Measurements from ENCODE around the gene GATB.

Gene GATB

DNA sequence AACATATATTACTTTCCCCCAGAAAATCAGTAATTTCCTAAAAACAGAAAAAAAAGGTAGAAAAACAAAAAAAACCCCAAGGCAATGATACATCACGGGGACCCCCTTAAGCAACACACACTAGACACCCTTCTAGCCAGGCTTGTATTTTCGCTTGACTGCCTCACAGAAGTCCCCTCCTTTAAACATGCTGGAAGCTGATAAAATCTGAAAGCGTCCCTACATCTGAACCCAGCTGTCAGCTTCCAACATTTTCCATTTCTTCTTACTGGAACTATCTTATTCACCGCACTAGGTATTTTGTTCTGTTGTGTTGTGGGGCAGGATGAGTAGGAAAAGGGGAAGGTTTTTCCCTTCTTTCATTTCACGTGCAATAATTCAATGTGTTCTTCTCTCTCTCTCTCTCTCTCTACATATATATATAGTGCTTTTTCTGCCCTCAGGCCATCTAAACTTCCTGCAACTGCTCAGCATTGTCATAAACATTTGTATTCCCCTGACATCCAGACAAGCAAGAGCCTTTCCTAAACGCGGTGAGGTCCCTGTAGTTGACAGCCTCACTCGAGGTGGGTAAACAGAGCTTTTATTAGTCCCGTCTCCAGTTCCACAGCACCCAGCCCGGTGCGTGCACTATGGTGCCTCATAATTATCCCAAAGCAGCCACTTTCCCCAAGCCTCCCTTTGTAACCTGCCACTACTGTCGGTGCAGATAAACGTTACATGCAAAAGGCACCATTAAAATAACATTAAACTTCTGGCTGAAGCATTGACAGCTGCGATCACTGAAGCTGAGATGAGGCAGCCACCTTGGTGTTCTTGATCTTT is 82.5 kb downstream of the GATB start:
- Histone ChIP-seq H3K4me3 (ENCODE audit: low read length) (no peak overlapping the region), H3K4me1 (ENCODE audit: control insufficient read depth, low read depth, low read length) (peaks cover 4% of the 10 kb centered on the region), H3K9me3 (ENCODE audit: control insufficient read depth, low read depth, low read length) (no peaks in the 10 kb centered on the region), H3K36me3 (ENCODE audit: control insufficient read depth, low read depth, low read length) (no peaks in the 10 kb centered on the region), H3K27me3 (ENCODE audit: control insufficient read depth, insufficient read depth, low read length) (no peaks in the 10 kb centered on the region), H3K9ac (ENCODE audit: low read length) (no peak overlapping the region), H3K27ac (ENCODE audit: low read length) (no peak overlapping the region)

GRCh38 chr4:151677193-151677592 is 83.6 kb downstream of the GATB start:
- no peak overlapping the region for H3K27ac ChIP-seq (ENCODE audit: low read length)
- no peak overlapping the region for H3K4me3 ChIP-seq (ENCODE audit: low read length)
- no peaks in the 10 kb centered on the region for H3K27me3 ChIP-seq (ENCODE audit: control insufficient read depth, insufficient read depth, low read length)
- peaks cover 4% of the 10 kb centered on the region for H3K4me1 ChIP-seq (ENCODE audit: control insufficient read depth, low read depth, low read length)
- H3K9me3 ChIP-seq (ENCODE audit: control insufficient read depth, low read depth, low read length), result no peaks in the 10 kb centered on the region
- H3K36me3 ChIP-seq (ENCODE audit: control insufficient read depth, low read depth, low read length), result no peaks in the 10 kb centered on the region
- no peak overlapping the region for H3K9ac ChIP-seq (ENCODE audit: low read length)

DNA sequence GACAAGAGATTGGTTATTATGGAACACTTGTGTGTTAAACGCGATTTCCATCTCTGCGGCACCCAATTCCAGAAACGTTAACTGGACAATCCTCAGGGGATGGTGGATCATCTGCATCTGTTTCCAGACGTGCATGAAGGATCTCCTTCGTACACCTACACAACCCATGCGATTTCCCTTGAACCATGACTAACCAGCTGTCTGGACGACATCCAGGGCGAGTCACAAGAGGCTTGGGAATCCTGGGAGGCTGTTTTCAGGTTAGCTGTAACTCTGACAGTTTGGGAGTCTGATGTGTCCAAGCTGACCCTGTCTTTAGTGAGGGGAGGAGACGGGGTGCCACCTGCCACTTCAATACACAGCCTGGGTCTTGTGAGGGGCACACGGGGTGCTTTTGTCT is 84.5 kb downstream of the GATB start:
- Histone ChIP-seq H3K27ac (ENCODE audit: low read length) (no peak overlapping the region), H3K4me1 (ENCODE audit: control insufficient read depth, low read depth, low read length) (peaks cover 4% of the 10 kb centered on the region)

DNA sequence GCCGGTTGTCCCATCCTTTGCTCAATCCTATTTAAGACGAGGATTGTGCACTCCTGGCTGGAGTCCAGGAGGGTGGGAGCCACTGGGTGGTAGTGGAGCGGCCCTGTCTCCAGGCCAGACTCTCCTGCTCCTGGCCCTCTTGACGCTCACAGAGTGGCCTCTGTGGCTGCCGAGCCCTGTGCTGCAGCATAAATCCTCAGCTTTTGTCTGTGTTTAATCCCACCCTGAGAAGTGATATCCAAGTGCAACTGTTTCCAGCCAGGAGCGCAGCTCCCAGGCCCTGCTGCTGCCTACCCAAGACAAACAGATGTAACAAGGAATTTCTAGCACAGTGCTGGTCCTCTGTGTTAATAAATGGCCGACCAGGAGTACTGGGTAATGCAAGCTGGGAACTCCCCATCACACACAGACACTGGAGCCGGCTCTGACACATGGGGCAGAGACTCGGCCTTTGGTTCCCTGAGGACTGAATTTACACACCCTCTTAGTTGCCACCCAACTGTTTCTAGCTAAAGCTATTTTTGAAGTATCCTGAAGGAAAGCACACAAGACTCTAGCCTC is 85.3 kb downstream of the GATB start:
- Histone ChIP-seq H3K9ac (ENCODE audit: low read length) (no peak overlapping the region), H3K9me3 (ENCODE audit: control insufficient read depth, low read depth, low read length) (no peaks in the 10 kb centered on the region), H3K36me3 (ENCODE audit: control insufficient read depth, low read depth, low read length) (no peaks in the 10 kb centered on the region), H3K4me3 (ENCODE audit: low read length) (no peak overlapping the region), H3K4me1 (ENCODE audit: control insufficient read depth, low read depth, low read length) (peaks cover 4% of the 10 kb centered on the region), H3K27ac (ENCODE audit: low read length) (no peak overlapping the region), H3K27me3 (ENCODE audit: control insufficient read depth, insufficient read depth, low read length) (no peaks in the 10 kb centered on the region)

More for the DNA sequence above, 84.5 kb downstream of the GATB start:
- Histone ChIP-seq H3K9ac (ENCODE audit: low read length) (no peak overlapping the region), H3K4me3 (ENCODE audit: low read length) (no peak overlapping the region), H3K9me3 (ENCODE audit: control insufficient read depth, low read depth, low read length) (no peaks in the 10 kb centered on the region), H3K36me3 (ENCODE audit: control insufficient read depth, low read depth, low read length) (no peaks in the 10 kb centered on the region), H3K27me3 (ENCODE audit: control insufficient read depth, insufficient read depth, low read length) (no peaks in the 10 kb centered on the region)

DNA sequence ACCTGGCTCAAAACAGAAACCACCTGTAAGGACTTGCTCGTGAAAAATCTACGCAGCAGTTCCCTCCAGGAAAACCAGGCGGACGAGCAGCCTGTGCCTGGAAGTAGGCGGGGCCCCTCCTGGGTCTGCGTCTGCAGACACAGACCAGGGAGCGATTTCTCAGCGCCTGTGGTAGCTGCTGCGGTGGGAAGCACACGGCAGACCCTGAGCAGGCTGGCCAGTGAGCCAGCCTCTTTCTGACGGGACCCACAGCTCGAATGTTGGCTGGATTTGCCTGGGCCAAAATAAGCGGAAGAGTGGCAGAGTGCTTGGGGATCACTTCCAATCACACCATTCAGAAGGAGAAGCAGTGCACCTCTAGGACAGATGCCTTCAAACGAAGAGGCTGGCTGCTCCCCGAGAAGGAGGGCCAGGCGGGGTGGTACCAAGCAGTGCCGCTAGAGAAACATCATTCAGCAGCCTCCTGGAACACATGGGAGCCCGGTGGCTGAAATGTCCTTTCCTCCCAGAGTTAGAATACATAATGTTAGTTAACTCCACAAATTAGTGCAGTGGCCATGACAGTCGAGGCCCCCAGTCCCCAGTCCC is 85.9 kb downstream of the GATB start:
- Histone ChIP-seq H3K9me3 (ENCODE audit: control insufficient read depth, low read depth, low read length) (no peaks in the 10 kb centered on the region), H3K36me3 (ENCODE audit: control insufficient read depth, low read depth, low read length) (no peaks in the 10 kb centered on the region), H3K4me3 (ENCODE audit: low read length) (no peak overlapping the region), H3K27me3 (ENCODE audit: control insufficient read depth, insufficient read depth, low read length) (no peaks in the 10 kb centered on the region), H3K9ac (ENCODE audit: low read length) (no peak overlapping the region), H3K27ac (ENCODE audit: low read length) (no peak overlapping the region), H3K4me1 (ENCODE audit: control insufficient read depth, low read depth, low read length) (peaks cover 4% of the 10 kb centered on the region)

DNA sequence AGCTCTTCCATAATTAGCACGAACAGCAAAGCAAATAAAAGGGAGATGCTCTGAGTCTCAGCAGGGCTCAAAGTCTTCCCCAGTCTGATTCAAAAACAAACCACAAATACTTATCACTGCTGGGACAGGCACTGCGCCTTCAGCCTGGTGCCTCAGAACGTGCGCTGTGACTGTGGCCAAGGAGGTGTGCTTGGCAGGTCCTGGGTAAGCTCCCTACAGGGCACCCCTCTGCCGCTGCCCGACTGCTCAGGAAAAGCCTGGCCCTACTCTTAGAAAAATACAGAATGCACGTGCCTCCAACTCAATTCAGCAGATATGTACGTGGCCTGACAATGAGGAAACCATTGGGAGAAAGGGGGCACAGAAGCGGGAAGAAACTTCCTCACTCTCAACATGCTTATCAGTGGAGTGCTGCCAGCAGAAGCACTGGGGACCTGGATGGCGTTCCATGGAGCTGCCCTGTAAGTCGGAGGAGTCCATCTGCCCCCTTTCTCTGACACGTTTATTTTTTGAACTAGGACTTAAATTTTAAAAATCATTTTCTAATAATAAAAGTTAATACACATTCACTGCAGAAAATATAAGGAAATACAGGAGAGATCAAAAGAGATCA is 86.8 kb downstream of the GATB start:
- Histone ChIP-seq H3K4me3 (ENCODE audit: low read length) (no peak overlapping the region), H3K27ac (ENCODE audit: low read length) (no peak overlapping the region), H3K9me3 (ENCODE audit: control insufficient read depth, low read depth, low read length) (no peaks in the 10 kb centered on the region), H3K27me3 (ENCODE audit: control insufficient read depth, insufficient read depth, low read length) (no peaks in the 10 kb centered on the region), H3K4me1 (ENCODE audit: control insufficient read depth, low read depth, low read length) (peaks cover 4% of the 10 kb centered on the region), H3K9ac (ENCODE audit: low read length) (no peak overlapping the region), H3K36me3 (ENCODE audit: control insufficient read depth, low read depth, low read length) (no peaks in the 10 kb centered on the region)

DNA sequence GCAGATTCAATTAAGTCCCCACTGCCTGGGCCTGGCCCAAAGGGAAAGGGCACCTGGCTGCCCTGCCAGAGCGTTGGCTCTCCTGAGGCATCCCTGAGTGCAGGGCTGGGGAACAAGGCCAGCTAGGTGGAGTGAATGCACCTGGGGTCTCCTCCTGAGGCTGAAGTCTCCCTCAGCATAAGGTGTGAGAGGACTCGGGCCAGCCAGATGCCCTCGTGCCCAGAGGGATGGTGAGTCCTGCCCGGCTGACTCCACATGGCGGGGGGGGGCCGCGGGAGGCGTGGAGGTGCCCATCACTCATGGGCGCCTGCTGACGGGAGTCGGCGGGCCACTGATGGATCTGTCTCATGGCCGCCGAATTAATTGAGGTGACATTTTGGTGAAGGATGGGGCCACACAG is 87.8 kb downstream of the GATB start:
- peaks cover 4% of the 10 kb centered on the region for H3K4me1 ChIP-seq (ENCODE audit: control insufficient read depth, low read depth, low read length)

GRCh38 chr4:151671541-151672059 is 89.2 kb downstream of the GATB start:
- H3K27ac ChIP-seq (ENCODE audit: low read length), result no peak overlapping the region
- no peak overlapping the region for H3K9ac ChIP-seq (ENCODE audit: low read length)
- no peak overlapping the region for H3K4me3 ChIP-seq (ENCODE audit: low read length)
- H3K27me3 ChIP-seq (ENCODE audit: control insufficient read depth, insufficient read depth, low read length), result no peaks in the 10 kb centered on the region
- no peaks in the 10 kb centered on the region for H3K9me3 ChIP-seq (ENCODE audit: control insufficient read depth, low read depth, low read length)
- H3K4me1 ChIP-seq (ENCODE audit: control insufficient read depth, low read depth, low read length), result peaks cover 4% of the 10 kb centered on the region
- H3K36me3 ChIP-seq (ENCODE audit: control insufficient read depth, low read depth, low read length), result no peaks in the 10 kb centered on the region

More for the DNA sequence above, 87.8 kb downstream of the GATB start:
- Histone ChIP-seq H3K9me3 (ENCODE audit: control insufficient read depth, low read depth, low read length) (no peaks in the 10 kb centered on the region), H3K9ac (ENCODE audit: low read length) (no peak overlapping the region), H3K4me3 (ENCODE audit: low read length) (no peak overlapping the region), H3K36me3 (ENCODE audit: control insufficient read depth, low read depth, low read length) (no peaks in the 10 kb centered on the region), H3K27ac (ENCODE audit: low read length) (no peak overlapping the region), H3K27me3 (ENCODE audit: control insufficient read depth, insufficient read depth, low read length) (no peaks in the 10 kb centered on the region)

DNA sequence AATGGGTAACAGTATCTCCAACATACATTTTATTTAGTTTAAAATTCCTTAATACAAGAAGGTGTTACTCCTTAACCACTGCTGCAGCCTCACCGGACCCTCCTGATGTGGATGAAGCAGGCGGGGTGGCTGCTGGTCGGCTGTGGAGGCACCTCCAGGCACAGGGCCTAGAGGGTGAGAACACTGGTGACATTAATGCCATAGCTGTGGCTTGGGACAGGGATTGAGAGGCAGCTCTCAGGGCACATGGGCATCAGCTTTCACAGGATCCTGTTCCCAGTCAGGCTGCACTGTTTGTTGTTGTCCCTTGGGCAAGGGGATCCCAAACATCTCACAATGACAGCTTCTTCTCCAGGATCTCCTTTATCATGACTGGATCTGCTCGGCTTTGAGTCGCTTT is 90.0 kb downstream of the GATB start:
- Histone ChIP-seq H3K4me1 (ENCODE audit: control insufficient read depth, low read depth, low read length) (peaks cover 4% of the 10 kb centered on the region), H3K27ac (ENCODE audit: low read length) (no peak overlapping the region), H3K9me3 (ENCODE audit: control insufficient read depth, low read depth, low read length) (no peaks in the 10 kb centered on the region), H3K9ac (ENCODE audit: low read length) (no peak overlapping the region), H3K4me3 (ENCODE audit: low read length) (no peak overlapping the region), H3K36me3 (ENCODE audit: control insufficient read depth, low read depth, low read length) (no peaks in the 10 kb centered on the region), H3K27me3 (ENCODE audit: control insufficient read depth, insufficient read depth, low read length) (no peaks in the 10 kb centered on the region)

DNA sequence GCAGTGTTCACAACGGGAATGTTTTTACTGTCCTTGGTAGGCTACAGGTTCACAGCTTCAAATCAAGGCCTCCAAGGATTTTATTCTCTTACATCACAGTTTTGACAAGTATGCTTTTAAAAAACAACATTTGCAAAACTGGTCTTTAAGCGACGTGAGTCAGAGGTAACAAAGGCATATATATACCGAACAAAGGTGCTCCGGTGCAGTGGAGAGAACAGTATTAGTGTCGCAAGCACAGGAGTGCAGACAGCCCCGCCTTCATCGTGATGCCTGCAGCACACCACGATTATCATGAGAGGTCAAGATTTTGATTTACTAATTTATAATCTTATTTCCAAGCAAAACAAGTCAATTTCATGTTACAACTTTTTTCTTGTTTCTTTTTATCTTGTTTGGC is 90.8 kb downstream of the GATB start:
- Histone ChIP-seq H3K36me3 (ENCODE audit: control insufficient read depth, low read depth, low read length) (peaks cover 2% of the 10 kb centered on the region), H3K9ac (ENCODE audit: low read length) (no peak overlapping the region), H3K4me3 (ENCODE audit: low read length) (no peak overlapping the region), H3K27me3 (ENCODE audit: control insufficient read depth, insufficient read depth, low read length) (no peaks in the 10 kb centered on the region), H3K27ac (ENCODE audit: low read length) (no peak overlapping the region), H3K4me1 (ENCODE audit: control insufficient read depth, low read depth, low read length) (peaks cover 4% of the 10 kb centered on the region), H3K9me3 (ENCODE audit: control insufficient read depth, low read depth, low read length) (no peaks in the 10 kb centered on the region)

GRCh38 chr4:151668689-151669402 is 92.0 kb downstream of the GATB start:
- no peaks in the 10 kb centered on the region for H3K4me1 ChIP-seq (ENCODE audit: control insufficient read depth, low read depth, low read length)
- no peak overlapping the region for H3K27ac ChIP-seq (ENCODE audit: low read length)
- H3K36me3 ChIP-seq (ENCODE audit: control insufficient read depth, low read depth, low read length), result peaks cover 2% of the 10 kb centered on the region
- no peaks in the 10 kb centered on the region for H3K9me3 ChIP-seq (ENCODE audit: control insufficient read depth, low read depth, low read length)
- no peak overlapping the region for H3K9ac ChIP-seq (ENCODE audit: low read length)
- no peak overlapping the region for H3K4me3 ChIP-seq (ENCODE audit: low read length)
- H3K27me3 ChIP-seq (ENCODE audit: control insufficient read depth, insufficient read depth, low read length), result no peaks in the 10 kb centered on the region
